Nephron (organoid): ENCODE results near the gene ZNF75A.

ENCODE experiments used
- H3K27ac Mint-ChIP-seq, 3 experiments: 2 replicates each; pipeline ENCODE4 v1.8.0; 2020; ENCODE audit warnings: mixed read lengths in 3 of 3, mild to moderate bottlenecking in 2 of 3, moderate library complexity in 1 of 3
- H3K27me3 Mint-ChIP-seq: 2 replicates; pipeline ENCODE4 v1.8.0; 2021; ENCODE audit warnings: low read depth, mild to moderate bottlenecking, moderate library complexity, mixed read lengths
- H3K36me3 Mint-ChIP-seq: 2 replicates; pipeline ENCODE4 v1.8.0; 2020; ENCODE audit warnings: low read depth, mixed read lengths
- H3K4me1 Mint-ChIP-seq: 2 replicates; pipeline ENCODE4 v1.8.0; 2020; ENCODE audit warnings: mixed read lengths
- H3K4me3 Mint-ChIP-seq, 3 experiments: 2 replicates each; pipeline ENCODE4 v1.8.0; 2020; ENCODE audit warnings: mild to moderate bottlenecking in 3 of 3, mixed read lengths in 3 of 3, moderate library complexity in 2 of 3
- H3K9me3 Mint-ChIP-seq: 2 replicates; pipeline ENCODE4 v1.8.0; 2020; ENCODE audit warnings: mixed read lengths
- TF ChIP-seq, protein P1 (sequence below), 3 experiments: fragments of 200-600 bp; sonication (generic); IDR thresholded peaks; one replicate each; pipeline ENCODE4 v1.5.0; 2021; ENCODE audit warnings: antibody characterized with exemption in 3 of 3; ENCODE audit not compliant: unreplicated experiment in 3 of 3

ZNF75A gene

DNA sequence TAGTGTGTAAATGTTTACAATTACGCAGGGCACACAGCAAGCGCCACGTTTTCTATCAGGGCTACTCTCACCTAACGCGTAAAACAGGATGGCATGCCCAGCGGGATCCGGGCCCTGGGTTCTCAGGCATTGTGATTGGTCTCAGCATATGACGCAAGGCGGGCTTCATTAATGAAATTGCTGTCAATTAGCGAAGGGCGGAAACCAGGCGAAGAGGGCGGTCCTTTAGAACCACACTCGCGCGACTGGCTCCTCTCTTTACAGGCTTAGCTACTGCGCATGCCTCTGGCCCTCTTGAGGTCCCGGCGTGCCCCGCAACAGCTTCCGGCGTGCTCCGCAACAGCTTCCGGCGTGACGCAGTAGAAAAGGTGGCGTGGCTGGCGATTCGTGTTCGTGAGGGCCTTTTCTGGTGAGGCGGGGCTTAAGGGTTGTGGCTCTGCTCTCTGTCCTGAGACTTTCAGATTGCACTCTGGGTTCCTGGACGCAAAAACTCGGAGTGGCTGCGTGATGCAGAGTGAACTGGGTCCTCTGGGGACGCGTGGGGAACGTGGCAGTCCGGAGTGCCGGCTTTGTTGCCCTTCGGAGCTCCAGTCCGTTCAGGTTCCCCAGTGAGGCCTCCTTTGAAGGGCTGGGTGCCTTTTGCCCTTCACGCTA, 59.6 kb downstream of the ZNF75A start:
- TF ChIP-seq, protein P1, sequence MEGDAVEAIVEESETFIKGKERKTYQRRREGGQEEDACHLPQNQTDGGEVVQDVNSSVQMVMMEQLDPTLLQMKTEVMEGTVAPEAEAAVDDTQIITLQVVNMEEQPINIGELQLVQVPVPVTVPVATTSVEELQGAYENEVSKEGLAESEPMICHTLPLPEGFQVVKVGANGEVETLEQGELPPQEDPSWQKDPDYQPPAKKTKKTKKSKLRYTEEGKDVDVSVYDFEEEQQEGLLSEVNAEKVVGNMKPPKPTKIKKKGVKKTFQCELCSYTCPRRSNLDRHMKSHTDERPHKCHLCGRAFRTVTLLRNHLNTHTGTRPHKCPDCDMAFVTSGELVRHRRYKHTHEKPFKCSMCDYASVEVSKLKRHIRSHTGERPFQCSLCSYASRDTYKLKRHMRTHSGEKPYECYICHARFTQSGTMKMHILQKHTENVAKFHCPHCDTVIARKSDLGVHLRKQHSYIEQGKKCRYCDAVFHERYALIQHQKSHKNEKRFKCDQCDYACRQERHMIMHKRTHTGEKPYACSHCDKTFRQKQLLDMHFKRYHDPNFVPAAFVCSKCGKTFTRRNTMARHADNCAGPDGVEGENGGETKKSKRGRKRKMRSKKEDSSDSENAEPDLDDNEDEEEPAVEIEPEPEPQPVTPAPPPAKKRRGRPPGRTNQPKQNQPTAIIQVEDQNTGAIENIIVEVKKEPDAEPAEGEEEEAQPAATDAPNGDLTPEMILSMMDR (IDR thresholded peaks at IDR 0.05; ENCODE audit: unreplicated experiment in 3 of 3) = no peak
- Mint-ChIP-seq H3K4me3 (no peak overlapping the region), H3K36me3 (no peaks in the 10 kb centered on the region), H3K27me3 (peaks cover 4% of the 10 kb centered on the region), H3K4me1 (no peaks in the 10 kb centered on the region), H3K27ac (no peak overlapping the region), H3K9me3 (peaks cover 24% of the 10 kb centered on the region)
